Lower lobe of right lung (tissue), 2 donors: Measurements from ENCODE around the gene GLO1. TPM values are rescaled to one million over a fixed set of nuclear protein-coding genes. Genes with fewer than 3 reads are reported as not detected.

Experiments
- ATAC-seq, 2 donors: fragments of 200-7000 bp; cut with Tn5 transposase; one replicate each; pipeline ENCODE4 v1.9.1; 2020 to 2022; ENCODE audit warnings: mild to moderate bottlenecking in 2 of 2, moderate library complexity in 2 of 2
- DNase-seq: peaks from one replicate; pipeline ENCODE4 v3.0.0-alpha.2; 2020
- H3K27ac ChIP-seq: fragments of 200-600 bp; one replicate; pipeline ENCODE4 v1.8.0; 2022
- H3K27me3 ChIP-seq: fragments of 200-600 bp; one replicate; pipeline ENCODE4 v1.8.0; 2022; ENCODE audit warnings: low read depth
- H3K36me3 ChIP-seq: fragments of 200-600 bp; one replicate; pipeline ENCODE4 v1.8.0; 2022; ENCODE audit warnings: mild to moderate bottlenecking
- H3K4me1 ChIP-seq: fragments of 200-600 bp; one replicate; pipeline ENCODE4 v1.8.0; 2022
- H3K4me3 ChIP-seq: fragments of 200-600 bp; one replicate; pipeline ENCODE4 v1.8.0; 2022; ENCODE audit warnings: mild to moderate bottlenecking
- H3K9me3 ChIP-seq: fragments of 200-600 bp; one replicate; pipeline ENCODE4 v1.8.0; 2022
- CTCF ChIP-seq: fragments of 200-600 bp; IDR thresholded peaks from one replicate; pipeline ENCODE4 v1.8.0; 2022; ENCODE audit warnings: antibody characterized with exemption, mild to moderate bottlenecking
- intact Hi-C: fragments of 100-400 bp; cut with DNase I; formaldehyde crosslinking; loops from one replicate; pipeline ENCODE4 v1.11.0; 2022
- total RNA-seq: library from RNA; stranded (reverse); fragmentation: NEBNext Ultra II Directional; extraction: Animal tissue kit (Norgen Biotek cat#: 25700); gene quantifications from one replicate; pipeline ENCODE4 v1.2.1, GENCODE V29; 2021
- donor health status: DM: no; HTN: yes; CAD: no; lungs with severe emphysema.

GLO1 gene
- total RNA-seq, 1 donor from 2014 or later: 83.9 TPM

DNA sequence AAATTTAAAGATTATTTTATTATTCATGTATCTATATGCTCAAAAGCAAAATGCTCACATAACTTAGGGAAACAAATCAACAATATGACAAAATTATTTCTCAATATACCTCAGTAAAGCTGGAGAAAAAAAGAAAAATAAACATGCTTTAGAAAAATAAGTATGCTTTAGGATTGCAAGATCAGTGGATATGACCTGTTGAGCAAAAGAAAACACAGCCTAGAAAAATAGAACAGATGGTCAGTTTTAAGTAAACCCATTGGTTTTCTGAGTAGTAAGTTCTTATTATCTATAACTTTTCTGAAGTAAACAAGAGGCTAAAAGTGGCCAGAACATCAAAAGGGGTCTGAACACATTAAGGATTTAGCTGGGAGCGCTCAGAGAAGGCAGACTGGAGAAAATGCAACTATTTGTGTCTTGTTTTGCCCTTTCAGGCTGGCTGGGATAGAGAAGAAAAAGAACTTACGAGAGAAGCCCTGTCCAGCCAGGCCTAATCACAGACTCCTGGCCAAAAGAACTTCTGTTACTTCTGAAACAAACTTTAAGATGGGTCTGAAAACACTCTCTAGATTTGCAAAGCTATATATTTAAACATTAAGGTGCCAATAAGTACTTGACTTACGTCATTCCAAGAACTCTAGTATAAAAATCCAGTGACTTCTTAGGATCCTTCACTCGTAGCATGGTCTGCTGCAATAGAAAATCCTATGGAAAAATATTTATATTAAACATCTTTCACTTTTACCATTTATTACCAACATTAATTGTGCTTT lies 16.5 kb downstream of the GLO1 start:
- TF ChIP-seq CTCF: no peak
- intact Hi-C loops: no loop called here
- DNase-seq: no peak
- peaks cover 34% of the 10 kb centered on the region for H3K36me3 ChIP-seq
- H3K9me3 ChIP-seq: no peaks in the 10 kb centered on the region
- H3K27ac ChIP-seq: no peak overlapping the region
- H3K4me1 ChIP-seq: peaks cover 33% of the 10 kb centered on the region
- no peaks in the 10 kb centered on the region for H3K27me3 ChIP-seq
- no peak overlapping the region for H3K4me3 ChIP-seq
- no peak for ATAC-seq

- Histone ChIP-seq H3K36me3 (peaks cover 48% of the 10 kb centered on the region), H3K4me1 (peaks cover 33% of the 10 kb centered on the region), H3K27me3 (no peaks in the 10 kb centered on the region), H3K9me3 (no peaks in the 10 kb centered on the region), H3K27ac (no peak overlapping the region), H3K4me3 (no peak overlapping the region)
- TF ChIP-seq CTCF: no peak
- intact Hi-C loops: no loop called here
- DNase-seq: no peak
- no peak for ATAC-seq
Measured at GRCh38 chr6:38684904-38685303, 18.0 kb downstream of the GLO1 start.

DNA sequence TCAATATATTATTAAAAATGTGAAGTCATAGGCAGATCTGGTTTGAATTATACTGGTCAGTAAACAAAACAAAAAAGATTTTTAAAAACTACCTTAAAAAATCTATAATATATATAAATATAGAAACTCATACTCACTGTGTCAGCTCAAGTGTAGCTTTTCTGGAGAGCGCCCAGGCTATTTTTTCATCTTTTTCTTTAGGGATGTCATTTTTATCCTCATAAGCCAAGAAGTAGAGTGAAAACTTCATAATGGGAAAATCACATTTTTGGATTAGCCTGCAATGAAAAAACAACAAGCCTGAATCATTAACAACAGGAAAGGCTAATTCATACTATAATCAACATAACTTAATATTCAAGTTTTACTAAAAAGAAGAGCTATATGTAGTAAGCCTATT lies 18.7 kb downstream of the GLO1 start:
- intact Hi-C loops: no loop called here
- H3K9me3 ChIP-seq: no peaks in the 10 kb centered on the region
- H3K36me3 ChIP-seq: peaks cover 55% of the 10 kb centered on the region
- H3K27me3 ChIP-seq: no peaks in the 10 kb centered on the region
- H3K4me1 ChIP-seq: peaks cover 30% of the 10 kb centered on the region
- TF ChIP-seq CTCF: no peak
- ATAC-seq (no peak), DNase-seq (no peak)
- H3K27ac ChIP-seq: no peak overlapping the region
- no peak overlapping the region for H3K4me3 ChIP-seq

DNA sequence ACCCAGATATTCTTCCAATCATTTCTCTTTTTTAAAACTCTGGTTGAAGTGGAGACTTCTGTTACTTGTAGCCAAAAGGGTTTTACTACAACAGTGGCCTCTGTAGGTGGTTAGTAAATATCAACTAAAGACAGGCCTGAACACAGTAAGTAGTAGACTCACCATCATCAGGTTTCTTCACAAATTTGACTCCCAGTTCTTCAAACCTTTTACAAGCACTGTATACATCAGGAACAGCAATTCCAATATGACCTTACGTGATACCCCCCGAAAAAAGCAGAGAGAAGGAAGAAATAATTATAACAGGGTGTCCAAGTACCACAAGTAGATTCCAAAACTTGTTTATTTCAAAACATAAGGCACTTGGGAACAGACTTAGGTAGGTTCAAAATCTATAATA lies 21.1 kb downstream of the GLO1 start:
- intact Hi-C loops: no loop called here
- DNase-seq: no peak
- Histone ChIP-seq H3K9me3 (no peaks in the 10 kb centered on the region), H3K4me3 (no peak overlapping the region), H3K27ac (no peak overlapping the region), H3K4me1 (peaks cover 15% of the 10 kb centered on the region), H3K27me3 (no peaks in the 10 kb centered on the region), H3K36me3 (peaks cover 64% of the 10 kb centered on the region)
- no peak for ATAC-seq
- TF ChIP-seq CTCF: no peak

GRCh38 chr6:38679668-38680067 lies 23.3 kb downstream of the GLO1 start:
- no peaks in the 10 kb centered on the region for H3K9me3 ChIP-seq
- H3K27me3 ChIP-seq: no peaks in the 10 kb centered on the region
- DNase-seq (no peak), ATAC-seq (no peak)
- TF ChIP-seq CTCF: no peak
- no peak overlapping the region for H3K4me3 ChIP-seq
- H3K27ac ChIP-seq: no peak overlapping the region
- peaks cover 68% of the 10 kb centered on the region for H3K36me3 ChIP-seq
- peaks cover 15% of the 10 kb centered on the region for H3K4me1 ChIP-seq
- intact Hi-C loops: no loop called here
